Activated CD4-positive, alpha-beta T cell treated with anti-CD3 and anti-CD28 coated beads, Interleukin-2, amount 10 ng/mL, durations not matched to agents 7 days and 5 days (primary cell): ENCODE measurements around the gene SLCO2B1. TPM values are rescaled to one million over a fixed set of nuclear protein-coding genes. Genes with fewer than 3 reads are reported as not detected.

Experiments used
- CTCF ChIA-PET: fragments of 350-600 bp; sonication (Branson Sonifier 250); formaldehyde crosslinking; loops from one replicate; lab custom pipeline; 2021; ENCODE audit warnings: antibody characterized with exemption; lab: Charles Lee
- POLR2A ChIA-PET: fragments of 350-600 bp; sonication (Branson Sonifier 250); formaldehyde crosslinking; loops from one replicate; lab custom pipeline; 2021; ENCODE audit warnings: antibody characterized with exemption; lab: Charles Lee
- DNase-seq: peaks from one replicate; pipeline ENCODE4 v3.0.0-alpha.2; 2020
- H3K27ac Mint-ChIP-seq: one replicate; pipeline ENCODE4 v1.8.0; 2021; ENCODE audit warnings: mild to moderate bottlenecking, moderate library complexity, mixed read lengths
- H3K27me3 Mint-ChIP-seq: one replicate; pipeline ENCODE4 v1.8.0; 2021; ENCODE audit warnings: mixed read lengths
- H3K36me3 Mint-ChIP-seq: one replicate; pipeline ENCODE4 v1.8.0; 2021; ENCODE audit warnings: low read depth, mixed read lengths
- H3K4me1 Mint-ChIP-seq: one replicate; pipeline ENCODE4 v1.8.0; 2021; ENCODE audit warnings: mixed read lengths
- H3K4me3 Mint-ChIP-seq: one replicate; pipeline ENCODE4 v1.8.0; 2021; ENCODE audit warnings: mild to moderate bottlenecking, moderate library complexity, mixed read lengths
- H3K9me3 Mint-ChIP-seq: one replicate; pipeline ENCODE4 v1.8.0; 2021; ENCODE audit warnings: mixed read lengths
- total RNA-seq, 2 experiments: library from RNA; stranded (reverse); gene quantifications; one replicate each; pipeline ENCODE4 v1.2.3, GENCODE V29; 2021

SLCO2B1 gene
- total RNA-seq, 2 experiments from 2014 or later: 0.37 TPM; not detected in 1

DNA sequence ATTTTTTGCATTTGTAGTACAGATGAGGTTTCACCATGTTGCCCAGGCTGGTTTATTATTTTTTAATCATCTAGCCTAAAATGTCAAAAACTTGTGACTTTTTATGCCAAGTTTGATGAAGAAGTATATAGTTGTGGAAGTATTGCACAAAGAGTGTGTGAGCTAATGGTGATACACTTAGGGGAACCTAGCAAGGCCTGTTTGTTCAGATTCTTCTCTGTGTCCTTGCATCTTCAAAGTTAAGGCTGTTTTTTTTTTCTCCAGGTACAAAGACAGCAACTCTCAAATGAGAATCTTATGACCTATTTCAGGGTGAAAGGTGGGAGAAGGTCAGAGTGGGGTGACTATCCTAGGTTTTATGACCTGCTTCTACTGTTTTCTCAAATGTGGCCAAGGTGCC lies 7.3 kb downstream of the SLCO2B1 start:
- POLR2A ChIA-PET: no interaction called here
- CTCF ChIA-PET: interaction anchor here (6.7 kb wide), 1 partner anchor 15 kb away, joined by 52 read pairs; no protein-coding TSS in a partner anchor

DNA sequence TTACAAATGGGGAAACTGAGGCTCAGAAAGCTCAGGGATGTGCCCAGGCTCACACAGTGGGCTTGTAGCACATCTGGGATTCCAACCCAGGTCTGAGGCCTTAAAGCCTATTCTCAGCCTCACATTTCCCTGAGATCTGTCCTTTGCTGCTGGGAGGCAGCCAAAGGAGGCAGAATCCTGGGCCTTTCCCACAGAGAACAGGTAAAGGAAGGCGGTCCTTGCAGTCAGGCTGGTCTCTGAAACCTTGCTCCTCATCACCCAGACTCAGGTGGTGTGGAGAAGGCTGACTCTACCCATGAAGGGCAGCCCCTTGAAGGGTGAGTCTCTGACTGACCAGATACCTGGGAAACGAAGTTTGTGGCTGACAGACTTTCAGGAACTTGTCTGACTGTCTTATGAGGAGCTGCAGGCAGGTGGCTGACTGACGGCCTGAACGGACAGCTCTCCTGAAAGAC lies 7.8 kb downstream of the SLCO2B1 start:
- H3K4me1 Mint-ChIP-seq: peaks cover 17% of the 10 kb centered on the region
- H3K27ac Mint-ChIP-seq: no peak overlapping the region
- peaks cover 3% of the 10 kb centered on the region for H3K27me3 Mint-ChIP-seq
- H3K9me3 Mint-ChIP-seq: peaks cover 4% of the 10 kb centered on the region
- POLR2A ChIA-PET: no interaction called here
- no peak overlapping the region for H3K4me3 Mint-ChIP-seq
- no peak for DNase-seq
- CTCF ChIA-PET: interaction anchor here (1.4 to 6.7 kb wide), 2 partner anchors 9 to 16 kb away, joined by 6 to 52 read pairs; partner anchors contain the start of gene SLCO2B1
- no peaks in the 10 kb centered on the region for H3K36me3 Mint-ChIP-seq

More for the DNA sequence above, 7.3 kb downstream of the SLCO2B1 start:
- H3K4me3 Mint-ChIP-seq: no peak overlapping the region
- H3K27ac Mint-ChIP-seq: no peak overlapping the region
- DNase-seq: no peak
- H3K27me3 Mint-ChIP-seq: peaks cover 5% of the 10 kb centered on the region
- no peaks in the 10 kb centered on the region for H3K36me3 Mint-ChIP-seq
- peaks cover 4% of the 10 kb centered on the region for H3K9me3 Mint-ChIP-seq
- H3K4me1 Mint-ChIP-seq: peaks cover 17% of the 10 kb centered on the region

DNA sequence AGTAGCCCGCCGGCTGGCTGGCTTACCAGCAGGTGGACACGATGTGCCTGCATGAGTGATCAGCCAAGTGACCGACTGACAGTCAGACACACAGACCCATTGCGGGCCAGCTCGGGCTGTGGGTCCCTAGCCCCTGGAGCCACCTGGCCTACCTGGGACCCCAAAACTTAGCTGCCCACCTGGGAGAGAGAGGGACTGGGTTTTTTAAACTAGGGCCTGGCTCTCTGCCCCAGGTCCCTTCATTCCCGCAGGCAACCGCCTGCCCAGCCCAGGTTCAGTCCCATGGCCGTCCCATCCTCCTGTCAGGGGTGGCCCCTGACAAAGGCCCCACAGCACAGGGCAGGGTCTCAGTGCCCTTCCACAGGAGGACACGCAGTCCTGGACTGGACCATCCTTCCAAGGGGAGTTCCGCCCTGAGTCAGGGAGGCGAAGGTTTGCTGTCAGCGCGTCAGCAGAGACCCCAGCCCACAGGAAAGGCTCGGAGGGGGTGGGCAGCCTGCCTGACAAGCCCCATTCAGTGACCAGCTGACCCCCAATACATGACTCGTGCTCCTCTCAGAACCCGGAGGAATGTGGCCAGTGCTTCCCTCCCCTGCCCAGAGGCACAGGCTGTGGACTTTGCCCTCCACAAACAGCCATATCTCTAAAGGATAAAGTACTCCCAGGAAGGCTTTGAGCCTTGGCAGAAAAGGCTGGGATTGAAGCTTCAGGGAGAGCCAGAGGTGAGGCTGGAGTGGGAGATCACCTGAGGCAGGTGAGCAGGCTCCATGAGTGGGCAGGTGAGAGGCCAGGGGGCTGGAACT lies 8.4 kb downstream of the SLCO2B1 start:
- DNase-seq: no peak
- CTCF ChIA-PET: interaction anchor here (1.4 to 6.7 kb wide), 2 partner anchors 9 to 16 kb away, joined by 6 to 52 read pairs; partner anchors contain the start of gene SLCO2B1

DNA sequence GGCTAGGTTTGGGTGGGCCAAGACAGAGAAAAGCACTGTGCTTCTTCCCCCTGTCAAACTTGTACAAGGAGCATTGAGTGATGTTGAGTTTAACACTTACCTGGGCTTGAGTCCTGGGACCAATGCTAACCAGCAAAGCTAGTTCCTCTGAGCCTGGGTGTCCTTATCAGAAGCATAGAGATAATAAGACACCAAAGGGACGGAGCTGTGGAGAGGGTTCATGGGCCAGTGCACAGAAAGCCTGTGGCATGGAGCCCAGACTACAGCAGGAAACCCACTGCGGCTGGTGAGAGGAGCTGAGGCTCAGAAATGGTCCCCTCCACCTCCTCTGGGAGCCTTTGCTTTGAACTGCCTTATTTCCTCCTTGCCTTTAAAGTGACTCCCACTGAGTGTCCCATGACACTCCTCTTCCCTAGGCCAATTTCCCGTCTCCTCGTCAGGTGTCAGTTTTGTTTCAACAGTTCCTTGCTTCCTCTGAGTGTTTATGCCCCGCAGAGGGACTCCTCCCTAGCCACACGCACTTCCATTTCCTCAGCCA lies 9.4 kb downstream of the SLCO2B1 start:
- peaks cover 4% of the 10 kb centered on the region for H3K9me3 Mint-ChIP-seq
- CTCF ChIA-PET: interaction anchor here (1.4 kb wide), 1 partner anchor 10 kb away, joined by 6 read pairs; the partner anchor contains the start of gene SLCO2B1
- POLR2A ChIA-PET: no interaction called here
- no peak overlapping the region for H3K4me3 Mint-ChIP-seq
- peaks cover 17% of the 10 kb centered on the region for H3K4me1 Mint-ChIP-seq
- no peaks in the 10 kb centered on the region for H3K36me3 Mint-ChIP-seq
- no peak for DNase-seq
- peaks cover 3% of the 10 kb centered on the region for H3K27me3 Mint-ChIP-seq
- peak overlapping the region; percentile 21 for H3K27ac Mint-ChIP-seq

More for the DNA sequence above, 8.4 kb downstream of the SLCO2B1 start:
- Mint-ChIP-seq H3K27ac (no peak overlapping the region), H3K9me3 (peaks cover 4% of the 10 kb centered on the region), H3K27me3 (peaks cover 3% of the 10 kb centered on the region), H3K4me3 (no peak overlapping the region), H3K36me3 (no peaks in the 10 kb centered on the region), H3K4me1 (peaks cover 17% of the 10 kb centered on the region)
- POLR2A ChIA-PET: no interaction called here

DNA sequence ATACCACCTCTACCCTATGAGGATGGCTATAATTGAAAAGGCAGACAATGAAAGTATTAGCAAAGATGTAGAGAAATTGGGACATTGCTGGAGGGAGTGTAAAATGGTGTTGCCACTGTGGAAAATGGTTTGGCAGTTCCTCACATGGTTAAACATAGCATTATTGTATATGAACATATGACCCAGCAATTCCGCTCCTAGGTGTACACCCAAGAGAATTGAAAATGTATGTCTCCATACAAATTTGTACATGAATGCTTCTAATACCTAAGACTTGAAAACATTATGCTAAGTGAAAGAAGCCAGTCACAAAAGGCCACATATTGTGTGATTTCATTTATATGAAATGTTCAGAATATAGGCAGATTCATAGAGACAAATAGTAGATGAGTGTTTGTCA lies 10.0 kb downstream of the SLCO2B1 start:
- DNase-seq: no peak
- ChIA-PET CTCF (no interaction called here), POLR2A (no interaction called here)
- H3K4me1 Mint-ChIP-seq: peaks cover 17% of the 10 kb centered on the region
- peaks cover 4% of the 10 kb centered on the region for H3K9me3 Mint-ChIP-seq
- H3K27me3 Mint-ChIP-seq: peaks cover 3% of the 10 kb centered on the region
- no peak overlapping the region for H3K4me3 Mint-ChIP-seq
- no peak overlapping the region for H3K27ac Mint-ChIP-seq
- no peaks in the 10 kb centered on the region for H3K36me3 Mint-ChIP-seq

DNA sequence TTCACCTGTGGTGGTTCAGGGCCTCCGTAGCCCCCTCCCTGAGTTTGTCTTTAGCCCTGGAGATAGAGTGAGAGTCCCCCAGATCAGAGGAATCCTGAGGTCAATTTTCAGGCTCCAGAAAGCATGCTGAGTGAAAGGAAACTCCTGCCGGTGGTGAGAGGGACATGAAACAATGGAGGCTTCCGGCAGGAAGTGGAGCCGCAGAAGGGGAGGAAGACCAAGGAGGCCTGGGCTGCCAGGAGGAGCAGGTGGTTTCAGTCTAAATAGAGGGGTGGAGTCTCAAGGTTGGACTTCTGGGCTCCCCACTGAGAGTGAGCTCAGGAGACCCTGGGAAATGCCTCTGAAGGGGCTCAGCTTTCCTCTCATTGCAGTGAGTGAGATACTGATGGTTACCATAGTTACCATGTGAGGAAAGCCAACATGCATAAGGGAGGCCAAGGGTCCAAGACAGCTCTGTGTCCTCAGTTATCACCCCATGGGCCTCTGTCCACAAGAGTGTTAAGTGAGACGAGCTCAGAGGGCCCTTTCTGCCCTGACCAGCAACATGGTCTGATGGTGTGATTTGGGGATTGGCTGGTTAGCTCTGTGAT lies 10.7 kb downstream of the SLCO2B1 start:
- CTCF ChIA-PET: interaction anchor here (1.1 kb wide), 1 partner anchor 11 kb away, joined by 4 read pairs; the partner anchor contains the start of gene SLCO2B1

DNA sequence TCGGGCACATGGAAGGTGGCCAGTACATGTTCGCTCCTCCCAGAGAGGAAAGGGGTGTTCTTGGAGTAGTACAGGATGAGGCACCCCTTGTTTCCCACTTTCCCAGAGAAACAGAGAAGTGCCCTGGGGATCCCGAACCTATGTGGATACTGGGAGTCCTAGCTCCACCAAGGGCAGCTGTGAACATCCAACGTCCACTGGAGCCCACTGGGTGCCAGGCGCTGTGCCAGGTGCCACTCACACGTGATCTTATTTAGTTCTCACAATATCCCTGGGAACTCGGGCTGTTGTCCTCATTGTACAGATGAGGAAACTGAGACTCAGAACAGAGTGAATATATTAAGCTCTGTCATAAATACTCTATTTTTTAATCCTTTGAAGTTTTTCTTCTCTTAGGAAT lies 12.0 kb downstream of the SLCO2B1 start:
- H3K27me3 Mint-ChIP-seq: peaks cover 3% of the 10 kb centered on the region
- peaks cover 4% of the 10 kb centered on the region for H3K9me3 Mint-ChIP-seq
- H3K36me3 Mint-ChIP-seq: no peaks in the 10 kb centered on the region
- H3K4me3 Mint-ChIP-seq: no peak overlapping the region
- no peak overlapping the region for H3K27ac Mint-ChIP-seq
- DNase-seq: no peak
- ChIA-PET POLR2A (no interaction called here), CTCF (interaction anchor here (0.5 to 0.8 kb wide), 2 partner anchors 19 to 447 kb away, joined by 4 to 6 read pairs; no protein-coding TSS in a partner anchor)
- H3K4me1 Mint-ChIP-seq: peaks cover 17% of the 10 kb centered on the region

More for the DNA sequence above, 10.7 kb downstream of the SLCO2B1 start:
- no peaks in the 10 kb centered on the region for H3K36me3 Mint-ChIP-seq
- peaks cover 17% of the 10 kb centered on the region for H3K4me1 Mint-ChIP-seq
- peaks cover 3% of the 10 kb centered on the region for H3K27me3 Mint-ChIP-seq
- peaks cover 4% of the 10 kb centered on the region for H3K9me3 Mint-ChIP-seq
- POLR2A ChIA-PET: no interaction called here
- no peak overlapping the region for H3K27ac Mint-ChIP-seq
- no peak for DNase-seq
- H3K4me3 Mint-ChIP-seq: no peak overlapping the region

DNA sequence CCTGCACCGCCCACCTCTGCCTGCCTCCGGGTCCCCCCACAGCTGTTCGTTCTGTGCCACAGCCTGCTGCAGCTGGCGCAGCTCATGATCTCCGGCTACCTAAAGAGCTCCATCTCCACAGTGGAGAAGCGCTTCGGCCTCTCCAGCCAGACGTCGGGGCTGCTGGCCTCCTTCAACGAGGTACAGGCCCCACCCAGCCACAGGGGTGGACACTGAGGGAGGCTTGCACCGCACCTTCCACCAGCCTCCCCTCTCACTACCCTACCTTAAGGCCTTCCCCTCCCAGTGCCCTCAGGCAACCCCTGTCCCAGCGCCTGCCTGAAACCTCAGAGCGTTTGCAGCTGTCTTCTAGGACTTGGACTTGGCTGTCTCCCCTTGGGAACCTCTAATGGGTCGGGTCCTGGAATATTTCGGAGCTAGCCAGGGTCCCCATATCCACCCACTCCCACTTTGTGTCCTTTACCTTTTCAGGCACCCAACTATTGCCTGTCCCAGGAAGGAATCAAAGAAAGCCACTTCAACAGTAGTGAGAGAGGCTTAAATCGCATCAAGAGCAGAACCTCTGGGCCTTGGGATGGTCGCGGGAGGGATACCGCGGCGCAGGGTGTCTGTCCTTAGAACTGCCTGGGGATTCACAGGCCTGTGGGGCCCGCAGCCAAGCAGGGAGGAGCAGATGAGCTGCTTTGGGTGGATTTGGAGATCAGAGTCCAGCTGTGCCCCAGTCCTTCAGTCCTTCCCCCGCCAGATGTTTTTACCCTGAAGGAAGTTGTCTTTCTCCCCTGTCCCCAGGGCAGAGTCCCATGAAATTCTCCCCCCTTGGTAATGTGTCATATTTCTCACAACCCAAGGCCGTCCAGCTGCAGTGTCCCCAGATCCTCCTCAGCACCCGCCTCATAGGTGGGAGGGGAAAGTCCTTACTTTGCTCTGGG lies 13.3 kb downstream of the SLCO2B1 start:
- Mint-ChIP-seq H3K27me3 (peaks cover 3% of the 10 kb centered on the region), H3K36me3 (no peaks in the 10 kb centered on the region), H3K9me3 (peaks cover 4% of the 10 kb centered on the region), H3K27ac (no peak overlapping the region), H3K4me1 (peaks cover 17% of the 10 kb centered on the region), H3K4me3 (no peak overlapping the region)
- DNase-seq: no peak
- CTCF ChIA-PET: no interaction called here
- POLR2A ChIA-PET: no interaction called here

DNA sequence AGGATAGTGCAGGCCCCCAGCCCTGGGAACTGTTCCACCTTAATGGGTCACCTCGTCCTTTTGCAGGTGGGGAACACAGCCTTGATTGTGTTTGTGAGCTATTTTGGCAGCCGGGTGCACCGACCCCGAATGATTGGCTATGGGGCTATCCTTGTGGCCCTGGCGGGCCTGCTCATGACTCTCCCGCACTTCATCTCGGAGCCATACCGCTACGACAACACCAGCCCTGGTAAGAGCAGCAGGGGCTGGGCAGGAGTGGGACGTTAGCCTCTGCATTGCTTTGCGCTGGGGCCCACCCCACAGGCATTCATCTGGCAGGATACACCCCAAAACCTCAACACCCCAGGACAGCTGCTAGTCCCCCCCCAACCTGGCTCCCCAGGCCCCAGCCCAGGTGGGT lies 14.8 kb downstream of the SLCO2B1 start:
- no peak for DNase-seq
- Mint-ChIP-seq H3K27ac (no peak overlapping the region), H3K4me1 (peaks cover 13% of the 10 kb centered on the region), H3K36me3 (no peaks in the 10 kb centered on the region), H3K9me3 (peaks cover 1% of the 10 kb centered on the region), H3K4me3 (no peak overlapping the region), H3K27me3 (peaks cover 3% of the 10 kb centered on the region)
- POLR2A ChIA-PET: no interaction called here
- CTCF ChIA-PET: interaction anchor here (0.7 to 0.8 kb wide), 2 partner anchors 12 to 29 kb away, joined by 3 to 5 read pairs; no protein-coding TSS in a partner anchor

DNA sequence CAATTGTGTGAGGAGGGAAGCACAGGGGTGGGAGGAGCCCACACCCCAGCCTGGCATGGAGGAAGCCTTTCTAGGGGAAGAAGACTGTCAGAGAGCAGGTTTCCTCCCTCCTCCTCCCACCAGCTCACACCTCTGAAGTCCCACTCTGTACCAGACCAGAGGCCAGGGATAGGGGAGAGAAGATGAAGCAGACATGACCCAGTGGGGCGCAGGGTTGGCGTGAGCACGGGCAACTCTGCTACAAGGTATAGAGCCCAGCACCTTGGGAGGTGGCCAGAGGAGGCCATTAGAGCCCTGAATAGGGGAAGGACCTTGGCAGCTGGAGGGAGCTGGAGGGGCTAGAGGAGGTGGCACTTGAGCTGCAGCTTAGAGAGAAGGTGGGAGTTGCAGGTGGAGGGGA lies 15.9 kb downstream of the SLCO2B1 start:
- Mint-ChIP-seq H3K27me3 (no peaks in the 10 kb centered on the region), H3K4me1 (peaks cover 5% of the 10 kb centered on the region), H3K4me3 (no peak overlapping the region), H3K36me3 (no peaks in the 10 kb centered on the region), H3K9me3 (no peaks in the 10 kb centered on the region), H3K27ac (no peak overlapping the region)
- DNase-seq: no peak
- ChIA-PET CTCF (interaction anchor here (0.8 to 1.3 kb wide), 2 partner anchors 21 to 38 kb away, joined by 3 to 4 read pairs; no protein-coding TSS in a partner anchor), POLR2A (no interaction called here)

DNA sequence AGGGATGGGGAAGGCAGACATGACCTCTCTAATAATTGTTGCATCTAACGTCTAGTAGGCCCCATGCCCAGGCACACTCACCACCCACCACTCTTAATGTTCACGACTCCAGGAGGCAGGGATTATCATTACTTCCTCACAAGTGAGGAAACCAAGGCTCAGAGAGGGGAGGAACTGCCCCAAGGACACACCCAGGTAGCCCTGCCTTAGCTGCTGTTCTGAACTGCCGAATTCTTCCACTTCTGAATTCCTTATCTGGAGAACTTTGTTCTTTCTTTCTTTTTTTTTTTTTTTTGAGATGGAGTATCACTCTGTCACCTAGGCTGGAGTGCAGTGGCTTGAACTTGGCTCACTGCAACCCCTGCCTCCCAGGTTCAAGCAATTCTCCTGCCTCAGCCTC lies 16.7 kb downstream of the SLCO2B1 start:
- no peak overlapping the region for H3K27ac Mint-ChIP-seq
- no peaks in the 10 kb centered on the region for H3K4me1 Mint-ChIP-seq
- no peaks in the 10 kb centered on the region for H3K9me3 Mint-ChIP-seq
- no peak for DNase-seq
- H3K27me3 Mint-ChIP-seq: no peaks in the 10 kb centered on the region
- ChIA-PET POLR2A (no interaction called here), CTCF (interaction anchor here (0.7 to 1.3 kb wide), 2 partner anchors 15 to 24 kb away, joined by 4 to 5 read pairs; no protein-coding TSS in a partner anchor)
- no peak overlapping the region for H3K4me3 Mint-ChIP-seq
- H3K36me3 Mint-ChIP-seq: no peaks in the 10 kb centered on the region
